DLD1 (cell line): ENCODE measurements around the gene CHST3.
"Not testable (repeated sequence)": the region's sequence is repeated elsewhere in the genome, so short reads cannot be mapped to it uniquely, and the experiment has no call there.

Source experiments
- in situ Hi-C: cut with HindIII; loops from 2 replicates; pipeline ENCODE4 v1.10.0; 2017; ENCODE audit warnings: low sequenced_read_pairs

The CHST3 gene

DNA sequence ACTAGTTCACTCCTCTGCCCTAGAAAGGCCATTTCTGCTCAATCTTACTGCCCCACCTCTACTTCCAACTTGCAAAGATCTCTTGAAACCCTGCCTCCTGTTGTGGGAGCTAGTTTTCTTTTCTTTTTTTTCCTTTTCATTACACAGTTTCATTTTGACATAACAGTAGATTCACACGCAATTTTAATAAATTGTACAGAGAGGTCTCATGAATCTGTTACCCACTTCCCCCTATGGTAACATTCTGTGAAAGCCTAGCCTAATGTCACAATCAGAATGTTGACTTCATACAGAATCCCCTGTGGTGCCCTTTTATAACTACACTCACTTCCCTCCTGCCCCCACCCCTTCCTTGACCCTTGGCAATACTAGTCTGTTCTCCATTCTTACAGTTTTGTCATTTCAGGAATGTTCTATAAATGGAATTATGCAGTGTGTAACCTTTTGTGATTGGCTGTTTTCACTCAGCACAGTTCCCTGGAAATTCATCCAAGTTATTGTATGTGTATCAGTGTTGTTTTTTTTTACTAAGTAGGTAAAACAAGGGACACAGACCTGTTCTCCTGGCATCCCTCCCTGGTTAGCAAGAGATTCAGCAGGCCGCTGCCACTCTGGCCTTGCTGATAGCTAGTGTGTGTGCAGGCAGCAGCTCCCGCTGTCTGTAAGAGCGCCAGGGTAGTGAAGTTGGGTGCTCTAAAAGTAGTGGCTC, 21.5 kb downstream of the CHST3 start:
- in situ Hi-C loops = no loop called here

DNA sequence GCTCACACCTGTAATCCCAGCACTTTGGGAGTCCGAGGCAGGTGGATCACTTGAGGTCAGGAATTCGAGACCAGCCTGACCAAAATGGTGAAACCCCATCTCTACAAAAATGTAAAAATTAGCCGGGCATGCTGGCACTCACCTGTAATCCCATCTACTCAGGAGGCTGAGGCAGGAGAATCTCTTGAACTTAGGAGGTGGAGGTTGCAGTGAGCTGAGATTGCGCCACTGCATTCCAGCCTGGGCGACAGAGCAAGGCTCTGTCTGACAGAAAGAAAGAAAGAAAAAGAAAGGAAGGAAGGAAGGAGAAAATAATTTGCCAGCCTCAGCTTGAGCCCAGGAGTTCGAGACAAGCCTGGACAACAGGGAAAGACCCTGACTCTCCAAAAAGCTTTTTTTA, 24.7 kb downstream of the CHST3 start:
- in situ Hi-C loops = not testable (repeated sequence)

GRCh38 chr10:71989661-71990454, 25.7 kb downstream of the CHST3 start:
- in situ Hi-C loops = no loop called here

GRCh38 chr10:71990706-71991269, 26.6 kb downstream of the CHST3 start:
- in situ Hi-C loops = no loop called here

GRCh38 chr10:71995449-71995848, 31.3 kb downstream of the CHST3 start:
- in situ Hi-C loops = no loop called here

DNA sequence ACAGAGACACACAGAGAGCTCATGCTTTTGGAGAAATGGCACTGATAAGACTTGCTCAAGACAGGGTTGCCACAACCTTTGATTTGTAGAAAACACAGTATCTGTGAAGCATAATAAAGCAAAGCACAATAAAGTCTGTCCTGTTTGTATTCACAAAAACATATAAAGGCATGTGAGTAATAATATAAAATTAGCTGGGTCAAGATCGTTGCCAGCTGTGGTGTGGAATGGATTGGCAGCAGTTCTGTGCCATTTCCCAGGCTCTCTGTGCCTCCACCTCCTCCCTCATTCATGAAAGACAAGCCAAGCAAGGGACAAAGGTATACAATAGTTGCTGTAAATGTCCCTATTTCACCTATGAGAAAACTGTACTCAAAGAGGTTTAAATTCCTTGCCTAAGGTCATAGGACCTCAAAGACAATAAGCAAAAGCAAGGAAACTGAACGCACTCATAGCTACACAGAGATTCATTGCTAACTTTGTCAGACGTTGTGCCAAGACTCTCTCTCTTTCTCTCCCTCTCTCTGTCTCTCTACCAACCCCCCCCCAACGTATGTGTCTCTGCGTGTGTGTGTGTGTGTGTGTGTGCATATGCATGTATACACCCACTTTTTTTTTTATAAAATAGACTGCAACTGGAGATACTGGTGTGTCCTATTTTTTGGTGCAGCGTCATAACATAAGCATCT, 31.8 kb downstream of the CHST3 start:
- in situ Hi-C loops = no loop called here

- in situ Hi-C loops = no loop called here
Observed at GRCh38 chr10:71996592-71997371, 32.6 kb downstream of the CHST3 start.

- in situ Hi-C loops = no loop called here
Observed at GRCh38 chr10:71998119-71998839, 34.1 kb downstream of the CHST3 start.

- in situ Hi-C loops = no loop called here
Observed at GRCh38 chr10:71998840-71999194, 34.6 kb downstream of the CHST3 start.

- in situ Hi-C loops = no loop called here
Observed at GRCh38 chr10:71999360-72000072, 35.3 kb downstream of the CHST3 start.

GRCh38 chr10:72000073-72001032, 36.2 kb downstream of the CHST3 start:
- in situ Hi-C loops = no loop called here

- in situ Hi-C loops = no loop called here
Observed at GRCh38 chr10:72001033-72001395, 36.8 kb downstream of the CHST3 start.

- in situ Hi-C loops = no loop called here
Observed at GRCh38 chr10:72002354-72003295, 38.4 kb downstream of the CHST3 start.

DNA sequence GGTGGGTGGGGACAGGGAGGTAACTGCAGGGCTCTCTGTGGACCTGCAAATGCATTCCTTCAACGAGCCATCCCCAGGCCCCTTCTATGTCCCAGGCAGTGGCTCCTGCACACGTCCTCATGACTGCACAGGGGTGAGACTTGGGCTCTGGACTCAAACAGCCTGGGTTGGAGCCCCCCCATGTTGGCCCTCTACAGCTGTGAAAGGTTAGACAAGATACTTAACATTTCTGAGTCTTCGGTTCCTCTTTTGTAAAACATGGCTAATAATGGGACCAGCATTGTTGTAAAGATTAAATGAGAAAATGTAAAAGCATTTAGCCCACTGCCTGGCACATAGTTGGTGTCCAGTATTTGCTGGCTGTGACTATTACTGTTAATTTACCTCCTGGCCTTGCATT, 41.8 kb downstream of the CHST3 start:
- in situ Hi-C loops = no loop called here

DNA sequence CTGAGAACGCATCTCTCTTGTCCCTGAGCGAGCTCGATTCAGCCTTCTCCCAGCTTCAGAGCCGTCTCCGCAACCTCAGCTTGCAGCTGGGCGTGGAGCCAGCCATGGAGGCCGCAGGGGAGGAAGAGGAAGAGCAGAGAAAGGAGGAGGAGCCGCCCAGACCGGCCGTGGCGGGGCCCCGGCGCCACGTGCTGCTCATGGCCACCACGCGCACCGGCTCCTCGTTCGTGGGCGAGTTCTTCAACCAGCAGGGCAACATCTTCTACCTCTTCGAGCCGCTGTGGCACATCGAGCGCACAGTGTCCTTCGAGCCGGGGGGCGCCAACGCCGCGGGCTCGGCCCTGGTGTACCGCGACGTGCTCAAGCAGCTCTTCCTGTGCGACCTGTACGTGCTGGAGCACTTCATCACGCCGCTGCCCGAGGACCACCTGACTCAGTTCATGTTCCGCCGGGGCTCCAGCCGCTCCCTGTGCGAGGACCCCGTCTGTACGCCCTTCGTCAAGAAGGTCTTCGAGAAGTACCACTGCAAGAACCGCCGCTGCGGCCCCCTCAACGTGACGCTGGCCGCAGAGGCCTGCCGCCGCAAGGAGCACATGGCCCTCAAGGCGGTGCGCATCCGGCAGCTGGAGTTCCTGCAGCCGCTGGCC, 43.2 kb downstream of the CHST3 start:
- in situ Hi-C loops = no loop called here

DNA sequence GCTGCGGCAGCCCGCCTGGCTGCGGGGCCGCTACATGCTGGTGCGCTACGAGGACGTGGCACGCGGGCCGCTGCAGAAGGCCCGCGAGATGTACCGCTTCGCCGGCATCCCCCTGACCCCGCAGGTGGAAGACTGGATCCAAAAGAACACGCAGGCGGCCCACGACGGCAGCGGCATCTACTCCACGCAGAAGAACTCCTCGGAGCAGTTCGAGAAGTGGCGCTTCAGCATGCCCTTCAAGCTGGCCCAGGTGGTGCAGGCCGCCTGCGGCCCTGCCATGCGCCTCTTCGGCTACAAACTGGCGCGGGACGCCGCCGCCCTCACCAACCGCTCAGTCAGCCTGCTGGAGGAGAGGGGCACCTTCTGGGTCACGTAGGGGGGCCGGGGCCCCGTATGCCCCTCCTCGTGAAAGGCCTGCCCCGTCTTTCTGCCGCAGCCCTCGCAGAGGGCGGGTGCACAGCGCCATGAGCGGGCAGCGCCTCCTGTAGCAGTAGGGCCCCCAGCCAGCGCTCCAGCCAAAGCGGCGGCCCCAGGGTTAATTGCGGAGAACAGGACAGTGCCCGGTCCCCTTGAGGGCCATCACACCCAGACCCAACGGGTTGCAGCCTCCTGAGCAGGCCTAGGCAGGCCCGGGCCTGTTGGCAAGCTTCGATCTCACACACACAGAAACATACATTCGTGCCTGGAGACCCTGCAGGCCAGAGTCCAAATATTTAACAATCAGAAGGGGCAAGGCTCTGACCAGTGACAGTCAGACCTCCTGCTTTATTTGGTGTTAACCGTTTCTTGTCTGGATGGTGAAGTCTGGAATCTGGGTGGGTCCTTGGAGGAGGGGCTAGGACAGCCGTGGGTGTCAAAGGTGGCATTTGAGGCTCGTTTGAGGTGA, 44.1 kb downstream of the CHST3 start:
- in situ Hi-C loops = no loop called here
